ENCODE results near the gene ACBD3.
"Not testable (repeated sequence)": the region's sequence is repeated elsewhere in the genome, so short reads cannot be mapped to it uniquely, and the experiment has no call there.

ACBD3 gene

GRCh38 chr1:226186124-226187018 is at the start of gene ACBD3:
ACBD3 (minus strand) TSS chr1:226186741; CDS start chr1:226186675, 66 bp downstream.
- peak; percentile 20 to 92 (median 82) for DNase-seq

DNA sequence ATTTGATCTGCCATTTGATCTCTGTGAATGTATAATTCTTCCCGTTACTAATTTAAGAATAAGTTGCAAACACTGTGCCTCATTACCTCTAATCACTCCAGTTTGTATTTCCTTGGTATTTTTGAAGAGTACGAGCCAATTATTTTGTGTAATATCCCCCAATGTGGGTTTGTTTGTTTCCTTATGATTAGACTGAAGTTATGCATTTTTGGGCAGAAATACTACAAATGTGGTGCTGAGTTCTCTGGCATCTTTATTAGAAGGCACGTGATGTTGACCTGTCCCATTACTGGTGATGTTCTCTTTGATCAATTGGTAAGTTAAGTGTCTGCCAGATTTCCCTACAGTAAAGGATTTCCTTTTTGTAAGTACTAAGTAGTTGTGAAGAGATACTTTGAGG is 47.3 kb upstream of the ACBD3 start:
- no peak for DNase-seq

GRCh38 chr1:226233293-226233692 is 46.8 kb upstream of the ACBD3 start:
- DNase-seq: no peak

- DNase-seq: no peak
Observed at GRCh38 chr1:226226601-226227000, 40.1 kb upstream of the ACBD3 start.

DNA sequence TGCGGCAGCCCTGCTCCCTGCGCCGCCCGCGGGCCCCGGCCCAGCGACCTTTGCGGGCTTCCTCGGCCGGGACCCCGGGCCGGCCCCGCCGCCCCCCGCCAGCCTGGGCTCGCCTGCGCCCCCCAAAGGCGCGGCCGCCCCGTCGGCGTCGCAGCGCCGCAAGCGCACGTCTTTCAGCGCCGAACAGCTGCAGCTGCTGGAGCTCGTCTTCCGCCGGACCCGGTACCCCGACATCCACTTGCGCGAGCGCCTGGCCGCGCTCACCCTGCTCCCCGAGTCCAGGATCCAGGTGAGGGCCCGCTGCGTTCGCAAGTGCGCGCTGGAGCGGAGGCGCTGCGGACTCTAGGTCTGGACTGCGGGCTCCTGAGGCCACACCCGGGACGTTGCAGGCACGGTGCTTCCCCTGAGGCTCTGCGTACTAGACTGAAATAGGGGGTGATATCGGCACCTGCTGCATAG is 37.3 kb upstream of the ACBD3 start:
- no peak for DNase-seq

- DNase-seq: no peak
Observed at GRCh38 chr1:226223157-226223785, 36.7 kb upstream of the ACBD3 start, which contains the start of gene MIXL1. MIXL1 (plus strand) TSS chr1:226223664; CDS start chr1:226223682, 18 bp downstream.

- no peak for DNase-seq
Observed at GRCh38 chr1:226222686-226223085, 36.1 kb upstream of the ACBD3 start.

- no peak for DNase-seq
Observed at GRCh38 chr1:226220473-226221189, 34.1 kb upstream of the ACBD3 start.

GRCh38 chr1:226217273-226217672 is 30.7 kb upstream of the ACBD3 start:
- DNase-seq: no peak

- DNase-seq: no peak
Observed at GRCh38 chr1:226216056-226216455, 29.5 kb upstream of the ACBD3 start.

DNA sequence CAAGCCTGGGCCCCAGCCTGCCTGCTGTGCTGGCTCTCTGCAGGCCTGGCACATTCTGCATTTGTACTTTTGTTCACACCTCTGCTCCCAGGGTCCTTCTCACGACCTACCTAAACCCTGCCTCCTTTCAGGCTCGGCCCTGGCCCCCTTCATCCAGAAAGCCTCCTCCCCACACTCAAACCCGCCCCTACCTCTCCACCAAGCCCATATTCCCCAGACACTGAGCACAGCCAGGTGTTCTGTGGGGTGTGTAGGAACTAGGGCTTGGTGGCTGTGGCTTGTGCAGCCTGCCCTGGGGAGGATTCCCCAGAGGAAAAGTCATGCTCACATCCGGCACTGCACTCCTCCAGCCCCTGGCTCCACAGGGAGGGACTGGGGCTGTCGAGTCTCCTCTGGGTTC is 28.7 kb upstream of the ACBD3 start:
- DNase-seq: no peak

- no peak for DNase-seq
Observed at GRCh38 chr1:226212545-226212944, 26.0 kb upstream of the ACBD3 start.

- DNase-seq: no peak
Observed at GRCh38 chr1:226211181-226211821, 24.8 kb upstream of the ACBD3 start.

DNA sequence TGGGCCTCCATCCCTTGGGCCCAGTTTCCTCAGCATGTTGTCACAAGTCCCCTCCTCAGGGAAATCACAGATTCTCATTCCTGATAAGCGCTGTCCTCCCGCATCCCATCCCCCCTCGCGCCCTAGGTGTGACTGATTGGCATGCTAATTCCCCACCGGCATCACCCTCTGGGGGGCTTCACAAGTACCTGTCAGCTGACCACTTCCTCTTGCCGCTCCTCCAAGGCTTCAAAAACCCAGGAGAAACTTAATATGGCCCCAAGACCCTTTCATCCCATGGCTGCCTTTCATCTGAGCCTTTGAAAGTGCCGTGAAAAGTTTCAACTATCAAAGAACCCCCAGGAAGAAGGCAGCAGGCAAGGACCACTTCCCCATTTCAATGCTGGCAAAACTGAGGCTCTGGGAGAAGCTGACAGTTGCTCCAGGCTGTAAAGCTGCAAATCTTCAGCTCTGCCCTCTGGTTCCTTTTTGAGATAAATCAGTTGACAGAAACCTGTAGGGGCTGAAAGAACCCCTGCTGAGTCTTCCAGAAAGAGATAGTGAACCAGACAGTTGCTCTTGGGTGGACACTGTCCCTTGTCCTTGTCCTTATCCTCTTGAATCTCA is 24.1 kb upstream of the ACBD3 start:
- no peak for DNase-seq

- no peak for DNase-seq
Observed at GRCh38 chr1:226209307-226210059, 22.9 kb upstream of the ACBD3 start.

GRCh38 chr1:226207048-226207447 is 20.5 kb upstream of the ACBD3 start:
- DNase-seq: no peak

DNA sequence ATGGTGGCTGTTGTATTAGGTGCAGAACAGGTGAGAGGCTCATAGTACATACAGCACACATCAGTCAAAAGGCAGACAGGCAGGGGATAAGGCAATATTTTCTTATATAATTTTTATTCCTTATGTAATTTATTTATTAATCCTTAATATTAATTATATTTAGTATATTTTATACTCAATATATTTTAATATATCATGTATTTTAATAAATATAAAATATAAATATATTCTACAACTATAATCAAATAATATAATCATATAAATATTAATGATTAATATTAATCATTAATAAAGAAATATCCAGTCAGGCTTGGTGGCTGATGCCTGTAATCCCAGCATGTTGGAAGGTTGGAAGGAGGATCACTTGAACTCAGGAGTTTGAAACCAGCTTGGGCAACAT is 17.7 kb upstream of the ACBD3 start:
- no peak for DNase-seq

DNA sequence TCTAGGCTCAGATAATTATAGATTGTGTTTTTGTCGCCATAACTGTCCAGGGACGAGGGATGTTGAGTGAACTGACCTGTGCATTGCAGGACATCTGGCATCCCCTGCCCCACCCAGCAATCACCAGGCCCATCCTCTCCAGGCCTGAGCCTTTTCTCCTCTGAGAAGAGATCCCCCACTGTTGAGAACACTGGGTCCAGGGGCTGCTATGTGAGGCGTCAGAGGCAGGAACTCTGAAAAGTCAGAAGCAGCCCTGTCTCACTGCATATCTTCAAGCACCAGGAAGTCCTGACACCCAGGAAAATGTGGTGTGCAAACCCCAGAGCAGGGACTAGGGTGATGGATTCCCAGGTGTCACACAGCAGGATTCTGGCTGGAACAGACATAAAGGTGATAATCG is 17.1 kb upstream of the ACBD3 start:
- no peak for DNase-seq

- DNase-seq: no peak
Observed at GRCh38 chr1:226203240-226203639, 16.7 kb upstream of the ACBD3 start.

DNA sequence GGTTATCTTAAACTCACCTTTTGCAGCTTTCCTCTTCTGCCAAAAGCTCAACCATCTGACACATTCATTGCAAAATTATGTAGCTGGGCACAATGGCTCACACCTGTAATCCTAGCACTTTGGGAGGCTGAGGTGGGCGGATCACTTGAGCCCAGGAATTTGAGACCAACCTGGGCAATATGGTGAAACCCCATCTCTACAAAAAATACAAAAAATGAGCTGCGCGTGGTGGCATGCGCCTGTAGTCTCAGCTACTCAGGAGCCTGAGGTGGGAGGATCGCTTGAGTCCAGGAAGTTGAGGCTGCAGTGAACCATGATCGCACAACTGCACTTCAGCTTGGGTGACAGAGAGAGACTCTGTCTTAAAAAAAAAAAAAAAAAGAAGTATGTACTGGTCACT is 16.1 kb upstream of the ACBD3 start:
- not testable (repeated sequence) for DNase-seq
